Naive thymus-derived CD4-positive, alpha-beta T cell (primary cell): Measurements from ENCODE around the gene WFDC8. TPM values are rescaled to one million over a fixed set of nuclear protein-coding genes. Genes with fewer than 3 reads are reported as not detected.

ENCODE experiments used
- ATAC-seq: fragments of 150-1000 bp; cut with Tn5 transposase; 2 replicates; pipeline ENCODE4 v1.10.0; 2021; ENCODE audit warnings: mild to moderate bottlenecking, moderate library complexity
- CTCF ChIA-PET: fragments of 350-600 bp; sonication (Branson Sonifier 250); formaldehyde crosslinking; loops from one replicate; lab custom pipeline; 2021; ENCODE audit warnings: antibody characterized with exemption; lab: Charles Lee
- POLR2A ChIA-PET: fragments of 350-600 bp; sonication (Branson Sonifier 250); formaldehyde crosslinking; loops from one replicate; lab custom pipeline; 2021; ENCODE audit warnings: antibody characterized with exemption, inconsistent platforms; lab: Charles Lee
- DNase-seq, 9 donors: peaks; one replicate each; pipeline versions ENCODE4 v3.0.0 to v3.0.0-alpha.2; 2020 to 2022; ENCODE audit warnings: mixed read lengths in 1 of 9
- H3K27ac ChIP-seq: one replicate; pipeline ENCODE4 v1.7.0; 2013; ENCODE audit warnings: mild to moderate bottlenecking, low read depth, low read length, moderate library complexity
- H3K27me3 ChIP-seq, 2 donors: one replicate each; pipeline ENCODE4 v1.7.0; 2013; ENCODE audit warnings: low read length in 2 of 2, mild to moderate bottlenecking in 2 of 2, moderate library complexity in 2 of 2; ENCODE audit not compliant: control insufficient read depth in 2 of 2, insufficient read depth in 2 of 2
- H3K36me3 ChIP-seq, 3 experiments: 1 replicate in 2 of 3; 2 replicates in 1 of 3; pipeline ENCODE4 v1.7.0; 2013; ENCODE audit warnings: low read length in 3 of 3, mild to moderate bottlenecking in 3 of 3, moderate library complexity in 1 of 3; ENCODE audit not compliant: insufficient read depth in 3 of 3, control insufficient read depth in 2 of 3
- H3K4me1 ChIP-seq, 2 donors: one replicate each; pipeline ENCODE4 v1.7.0; 2013; ENCODE audit warnings: low read length in 2 of 2, mild to moderate bottlenecking in 2 of 2, moderate library complexity in 1 of 2; ENCODE audit not compliant: control insufficient read depth in 2 of 2, insufficient read depth in 2 of 2
- H3K4me3 ChIP-seq: 2 replicates; pipeline ENCODE4 v1.7.0; 2013; ENCODE audit warnings: mild to moderate bottlenecking, low read length
- H3K9me3 ChIP-seq, 3 experiments: 1 replicate in 2 of 3; 2 replicates in 1 of 3; pipeline ENCODE4 v1.7.0; 2013; ENCODE audit warnings: low read length in 3 of 3; ENCODE audit not compliant: control insufficient read depth in 2 of 3
- H3K27ac Mint-ChIP-seq, 9 donors: one replicate each; pipeline ENCODE4 v1.8.0; 2020 to 2022; ENCODE audit warnings: mixed read lengths in 9 of 9, mild to moderate bottlenecking in 8 of 9, moderate library complexity in 5 of 9, inconsistent platforms in 2 of 9
- H3K27me3 Mint-ChIP-seq, 5 donors: one replicate each; pipeline ENCODE4 v1.8.0; 2021 to 2022; ENCODE audit warnings: mixed read lengths in 5 of 5, mild to moderate bottlenecking in 1 of 5
- H3K36me3 Mint-ChIP-seq, 5 donors: one replicate each; pipeline ENCODE4 v1.8.0; 2020 to 2022; ENCODE audit warnings: mixed read lengths in 5 of 5, mild to moderate bottlenecking in 3 of 5, inconsistent platforms in 1 of 5
- H3K4me1 Mint-ChIP-seq, 7 donors: one replicate each; pipeline ENCODE4 v1.8.0; 2020 to 2022; ENCODE audit warnings: mixed read lengths in 7 of 7, mild to moderate bottlenecking in 3 of 7, inconsistent platforms in 1 of 7
- H3K4me3 Mint-ChIP-seq, 10 donors: one replicate each; pipeline ENCODE4 v1.8.0; 2020 to 2022; ENCODE audit warnings: mild to moderate bottlenecking in 10 of 10, mixed read lengths in 10 of 10, moderate library complexity in 6 of 10, inconsistent platforms in 2 of 10
- H3K9me3 Mint-ChIP-seq, 11 donors: one replicate each; pipeline ENCODE4 v1.8.0; 2020 to 2022; ENCODE audit warnings: mixed read lengths in 11 of 11, mild to moderate bottlenecking in 4 of 11, inconsistent platforms in 1 of 11, moderate library complexity in 1 of 11
- intact Hi-C, 2 donors: fragments of 100-400 bp; cut with micrococcal nuclease; formaldehyde crosslinking; loops; one replicate each; pipeline ENCODE4 v1.15.1; 2023
- polyA plus RNA-seq, 2 donors: library from polyadenylated mRNA; unstranded; fragments of 300-500 nt; fragmentation: Illumina TruSeq; gene quantifications; one replicate each; pipeline ENCODE4 v1.2.3, GENCODE V29; 2021
- total RNA-seq, 6 experiments: library from RNA in 5 of 6; stranded (reverse) in 5 of 6; gene quantifications; 1 replicate in 5 of 6; 2 replicates in 1 of 6; pipeline ENCODE4 v1.2.3 and lab custom pipeline; 2021 to 2026

Gene WFDC8
- total and polyA plus RNA-seq, 7 experiments from 2014 or later, result not detected

DNA sequence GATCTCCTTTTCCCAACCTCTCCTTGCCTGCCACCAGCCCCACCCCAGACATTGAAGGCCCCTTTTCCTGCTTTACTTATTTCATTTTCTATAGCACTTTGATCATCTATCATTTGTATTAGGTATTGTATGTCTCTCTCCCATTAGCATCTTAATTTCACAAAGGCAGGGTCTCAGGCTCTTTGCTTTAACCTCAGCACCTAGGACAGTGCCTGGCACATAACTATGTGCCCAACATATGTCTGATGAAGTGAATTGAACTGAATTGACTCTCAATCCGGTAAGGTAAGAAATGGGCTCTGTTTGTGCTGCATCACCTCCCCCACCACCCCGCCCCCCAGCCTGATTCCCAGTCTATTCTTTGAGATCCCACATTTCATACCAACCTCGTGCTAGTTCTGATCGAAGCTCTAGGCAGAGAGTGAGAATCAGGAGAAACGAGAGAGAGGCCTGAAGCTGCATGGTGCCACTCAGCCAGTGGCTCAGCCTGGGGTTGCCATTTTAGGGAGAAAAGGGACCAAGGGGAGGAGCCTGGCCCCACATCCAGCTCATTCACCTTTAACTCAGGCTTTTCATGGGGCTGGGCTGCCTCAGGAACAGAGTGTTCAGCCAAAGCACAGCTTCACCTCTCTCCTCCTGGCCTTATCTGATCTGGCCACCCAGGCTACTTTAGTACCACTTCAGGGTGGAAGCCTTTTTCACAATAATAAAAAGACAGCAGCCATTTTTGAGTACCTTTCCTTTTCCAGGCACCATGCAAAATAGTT is 63.8 kb downstream of the WFDC8 start, which contains the start of gene SPINT3:
Gene SPINT3 (minus strand): TSS at position 476 of the 767 bp plus-strand sequence. CDS start 14 bp downstream, at position 462.
- intact Hi-C loops, result no loop called here
- H3K27ac Mint-ChIP-seq, result no peak within 1 kb of the TSS
- H3K27me3 Mint-ChIP-seq, result peaks cover 17 to 50% (median 30%) of the 10 kb centered on the region in 5 donors
- Histone ChIP-seq H3K4me3 (no peak within 1 kb of the TSS), H3K27me3 (no peaks in the 10 kb centered on the region), H3K9me3 (no peaks in the 10 kb centered on the region), H3K27ac (no peak within 1 kb of the TSS), H3K36me3 (no peaks in the 10 kb centered on the region), H3K4me1 (no peaks in the 10 kb centered on the region)
- ATAC-seq, result no peak
- POLR2A ChIA-PET, result no interaction called here
- peaks cover 0 to 6% (median 0%) of the 10 kb centered on the region in 5 donors for H3K36me3 Mint-ChIP-seq
- H3K9me3 Mint-ChIP-seq, result peaks cover 0 to 7% (median 0%) of the 10 kb centered on the region in 11 donors
- CTCF ChIA-PET, result no interaction called here
- DNase-seq, result no peak
- H3K4me3 Mint-ChIP-seq, result no peak within 1 kb of the TSS
- no peaks in the 10 kb centered on the region for H3K4me1 Mint-ChIP-seq

DNA sequence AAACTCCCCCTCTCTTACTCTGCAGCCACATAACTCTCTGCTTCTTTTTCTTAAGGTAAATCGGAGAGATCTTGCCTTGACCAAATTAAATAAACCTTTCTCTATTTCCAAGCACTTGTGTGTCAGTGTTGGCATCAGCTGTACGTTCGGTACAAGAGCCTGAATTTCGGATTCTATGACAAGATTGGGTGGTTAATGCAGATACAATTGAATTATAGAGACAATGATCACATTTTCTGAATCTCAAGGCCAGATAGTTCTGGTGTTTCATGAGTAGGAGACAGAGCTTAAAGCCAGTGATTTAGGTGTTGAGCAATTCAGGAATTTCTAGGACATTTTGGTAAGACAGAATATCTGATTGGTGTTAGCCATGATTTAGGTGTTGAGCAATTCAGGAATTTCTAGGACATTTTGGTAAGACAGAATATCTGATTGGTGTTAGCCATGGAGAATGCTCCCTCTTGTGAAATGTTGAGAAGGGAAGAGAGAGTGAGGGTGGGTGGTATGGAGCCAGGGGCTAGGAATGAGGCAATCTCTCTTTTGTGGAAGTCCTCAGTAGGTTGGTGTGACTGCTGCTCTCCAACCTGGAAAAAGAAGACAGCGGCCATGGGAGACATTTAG is 68.7 kb downstream of the WFDC8 start:
- Histone ChIP-seq H3K36me3 (no peaks in the 10 kb centered on the region), H3K27ac (no peak overlapping the region), H3K4me3 (no peak overlapping the region), H3K9me3 (no peaks in the 10 kb centered on the region), H3K27me3 (no peaks in the 10 kb centered on the region), H3K4me1 (no peaks in the 10 kb centered on the region)
- DNase-seq (no peak), ATAC-seq (no peak)
- Mint-ChIP-seq H3K4me1 (peaks cover 0 to 7% (median 0%) of the 10 kb centered on the region in 7 donors), H3K27ac (no peak overlapping the region), H3K36me3 (no peaks in the 10 kb centered on the region), H3K4me3 (no peak overlapping the region), H3K9me3 (no peaks in the 10 kb centered on the region), H3K27me3 (peaks cover 18 to 48% (median 36%) of the 10 kb centered on the region in 5 donors)
- ChIA-PET CTCF (no interaction called here), POLR2A (no interaction called here)
- intact Hi-C loops, result no loop called here

DNA sequence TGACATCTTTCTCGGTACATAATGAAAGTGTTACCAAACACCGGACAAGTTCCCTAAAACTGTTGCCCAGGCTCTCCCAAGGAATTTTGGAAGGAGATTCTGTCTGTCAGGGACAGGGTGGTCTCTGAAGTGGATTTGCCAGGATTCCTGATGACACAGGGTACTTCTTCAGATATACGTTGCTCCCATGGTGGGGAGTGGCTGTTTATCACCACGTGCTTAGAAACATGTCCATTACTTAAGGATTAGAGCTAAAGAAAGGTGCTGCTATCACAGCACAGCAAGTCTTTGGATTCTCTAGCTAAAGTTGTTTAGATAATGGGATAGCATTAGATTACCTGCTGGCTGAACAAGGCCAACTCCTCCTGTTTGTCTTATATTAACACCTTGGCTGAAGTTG is 70.0 kb downstream of the WFDC8 start:
- CTCF ChIA-PET, result no interaction called here
- Mint-ChIP-seq H3K9me3 (no peaks in the 10 kb centered on the region), H3K36me3 (no peaks in the 10 kb centered on the region), H3K4me3 (no peak overlapping the region), H3K4me1 (peaks cover 0 to 7% (median 0%) of the 10 kb centered on the region in 7 donors), H3K27ac (no peak overlapping the region), H3K27me3 (peaks cover 20 to 54% (median 36%) of the 10 kb centered on the region in 5 donors)
- Histone ChIP-seq H3K27me3 (no peaks in the 10 kb centered on the region), H3K36me3 (no peaks in the 10 kb centered on the region), H3K4me3 (no peak overlapping the region), H3K27ac (no peak overlapping the region), H3K4me1 (no peaks in the 10 kb centered on the region), H3K9me3 (no peaks in the 10 kb centered on the region)
- ATAC-seq (no peak), DNase-seq (no peak)
- intact Hi-C loops, result no loop called here
- POLR2A ChIA-PET, result no interaction called here

DNA sequence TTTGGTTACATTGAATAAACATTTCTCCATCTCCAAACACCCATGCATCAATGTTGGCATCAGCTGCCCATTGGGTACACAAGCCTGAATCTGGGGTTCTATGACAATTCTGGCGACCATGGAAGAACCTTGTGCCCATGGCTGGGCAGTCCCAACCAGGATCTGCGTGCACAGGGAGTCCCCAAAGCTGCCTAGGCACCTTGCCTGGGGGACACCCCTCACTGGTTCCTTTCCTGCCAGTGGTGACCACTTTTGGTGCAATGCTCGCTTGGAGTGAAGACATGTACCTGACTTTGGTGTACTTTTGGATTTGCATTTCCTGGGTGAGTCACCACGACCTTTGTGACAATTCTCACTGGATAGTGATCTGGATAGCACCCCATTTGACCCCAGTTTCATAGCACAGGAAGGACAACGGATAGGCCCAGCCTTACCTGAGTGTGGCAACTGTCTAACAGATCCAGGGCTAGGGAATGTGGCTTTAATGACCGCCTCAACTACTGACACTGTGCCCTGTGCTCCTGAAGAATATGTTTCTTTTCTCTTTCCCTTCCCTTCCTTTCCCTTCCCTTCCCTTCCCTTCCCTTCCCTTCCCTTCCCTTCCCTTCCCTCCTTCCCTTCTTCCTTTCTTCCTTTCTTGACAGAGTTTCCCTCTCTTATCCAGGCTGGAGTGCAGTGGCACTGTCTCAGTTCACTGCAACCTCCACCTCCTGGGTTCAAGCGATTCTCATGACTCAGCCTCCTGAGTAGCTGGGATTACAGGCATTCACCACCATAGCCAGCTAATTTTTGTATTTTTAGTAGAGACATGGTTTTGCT is 70.8 kb downstream of the WFDC8 start:
- H3K27ac Mint-ChIP-seq, result no peak overlapping the region
- CTCF ChIA-PET, result no interaction called here
- no peak for ATAC-seq

DNA sequence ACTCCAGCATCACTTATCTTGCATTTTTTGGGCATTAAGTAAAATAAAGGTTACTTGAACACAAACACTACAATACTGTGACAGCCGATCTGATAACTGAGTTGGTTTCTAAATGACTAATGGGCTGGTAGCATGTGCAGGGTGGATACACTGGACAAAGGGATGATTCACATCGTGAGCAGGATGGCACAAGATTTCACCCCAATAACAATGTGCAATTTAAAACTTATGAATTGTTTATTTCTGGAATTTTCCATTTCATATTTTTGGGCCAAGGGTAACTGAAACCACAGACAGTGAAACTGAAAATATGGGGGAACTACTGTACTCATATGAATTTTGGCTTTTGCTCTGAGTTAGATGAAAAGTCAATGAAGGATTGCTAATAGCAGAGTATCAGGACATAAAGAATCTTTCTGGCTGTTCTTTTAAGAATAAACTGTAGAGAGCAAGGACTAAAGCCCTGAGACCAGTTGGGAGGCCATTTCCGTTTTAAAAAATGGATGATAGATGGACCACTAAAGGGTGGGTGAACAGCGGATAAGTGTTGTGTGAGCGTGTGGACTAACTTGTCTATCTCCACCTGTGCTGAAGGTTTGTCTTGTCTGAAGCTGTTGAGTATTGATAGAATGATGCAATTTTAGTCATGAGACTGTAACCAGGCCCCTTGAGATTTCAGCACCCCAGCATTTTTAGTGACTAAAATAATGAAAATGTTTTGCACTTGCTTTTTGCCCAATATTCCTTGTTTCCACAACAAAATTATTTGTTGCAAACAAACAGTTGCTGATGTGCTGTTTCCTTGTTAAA is 71.9 kb downstream of the WFDC8 start:
- POLR2A ChIA-PET, result no interaction called here
- DNase-seq (no peak), ATAC-seq (no peak)
- peaks cover 21 to 50% (median 25%) of the 10 kb centered on the region in 5 donors for H3K27me3 Mint-ChIP-seq
- H3K4me1 Mint-ChIP-seq, result peaks cover 0 to 7% (median 0%) of the 10 kb centered on the region in 7 donors
- no peak overlapping the region for H3K27ac Mint-ChIP-seq
- Histone ChIP-seq H3K4me3 (no peak overlapping the region), H3K27me3 (no peaks in the 10 kb centered on the region), H3K4me1 (no peaks in the 10 kb centered on the region), H3K36me3 (no peaks in the 10 kb centered on the region), H3K27ac (no peak overlapping the region), H3K9me3 (no peaks in the 10 kb centered on the region)
- H3K36me3 Mint-ChIP-seq, result no peaks in the 10 kb centered on the region
- no peak overlapping the region for H3K4me3 Mint-ChIP-seq
- no peaks in the 10 kb centered on the region for H3K9me3 Mint-ChIP-seq
- CTCF ChIA-PET, result no interaction called here
- intact Hi-C loops, result no loop called here

More for the DNA sequence above, 70.8 kb downstream of the WFDC8 start:
- Histone ChIP-seq H3K36me3 (no peaks in the 10 kb centered on the region), H3K4me1 (no peaks in the 10 kb centered on the region), H3K27me3 (no peaks in the 10 kb centered on the region), H3K27ac (no peak overlapping the region), H3K4me3 (no peak overlapping the region), H3K9me3 (no peaks in the 10 kb centered on the region)
- POLR2A ChIA-PET, result no interaction called here
- no peak for DNase-seq
- no peak overlapping the region for H3K4me3 Mint-ChIP-seq
- peaks cover 20 to 56% (median 36%) of the 10 kb centered on the region in 5 donors for H3K27me3 Mint-ChIP-seq
- no peaks in the 10 kb centered on the region for H3K9me3 Mint-ChIP-seq
- intact Hi-C loops, result no loop called here
- peaks cover 0 to 7% (median 0%) of the 10 kb centered on the region in 7 donors for H3K4me1 Mint-ChIP-seq
- H3K36me3 Mint-ChIP-seq, result no peaks in the 10 kb centered on the region

DNA sequence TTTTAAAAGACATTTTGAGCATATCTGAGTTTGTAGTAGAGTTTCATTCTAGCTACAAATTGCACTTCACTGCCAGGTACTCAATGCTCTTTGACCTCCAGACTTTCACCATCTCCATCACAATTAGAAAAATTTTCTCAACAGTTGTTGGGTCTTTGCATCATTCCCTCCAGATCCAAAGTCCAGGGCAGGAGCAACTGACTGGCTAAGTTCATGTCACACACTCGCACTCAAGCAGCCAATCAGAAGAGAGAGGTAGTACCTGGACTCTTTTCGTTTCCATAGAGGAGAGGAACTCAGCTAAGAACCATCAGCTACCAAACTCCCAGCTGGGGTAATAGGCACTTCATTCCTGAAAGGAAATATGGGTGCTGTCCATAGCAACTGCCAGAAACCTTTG is 72.7 kb downstream of the WFDC8 start:
- intact Hi-C loops, result no loop called here
- Mint-ChIP-seq H3K36me3 (no peaks in the 10 kb centered on the region), H3K9me3 (no peaks in the 10 kb centered on the region), H3K4me3 (no peak overlapping the region), H3K27ac (no peak overlapping the region), H3K27me3 (peaks cover 20 to 51% (median 29%) of the 10 kb centered on the region in 5 donors), H3K4me1 (peaks cover 0 to 7% (median 0%) of the 10 kb centered on the region in 7 donors)
- DNase-seq (no peak), ATAC-seq (no peak)
- H3K4me1 ChIP-seq, result no peaks in the 10 kb centered on the region
- no peak overlapping the region for H3K4me3 ChIP-seq
- H3K9me3 ChIP-seq, result no peaks in the 10 kb centered on the region
- no peaks in the 10 kb centered on the region for H3K27me3 ChIP-seq
- ChIA-PET CTCF (no interaction called here), POLR2A (no interaction called here)
- H3K27ac ChIP-seq, result no peak overlapping the region
- H3K36me3 ChIP-seq, result no peaks in the 10 kb centered on the region
